Brain microvascular endothelial cell (primary cell): ENCODE data around the gene ZC3H18.

Experiments
- DNase-seq: peaks from one replicate; pipeline ENCODE4 v3.0.0-alpha.2; 2020
- H3K27ac ChIP-seq: fragments of 250-450 bp; sonication (Bioruptor Pico); 2 replicates; pipeline ENCODE4 v1.5.1; 2020; ENCODE audit warnings: mild to moderate bottlenecking, moderate library complexity
- H3K27me3 ChIP-seq: fragments of 250-450 bp; sonication (Bioruptor Pico); replicated peaks from 2 replicates; pipeline ENCODE4 v1.5.1; 2020; ENCODE audit warnings: mild to moderate bottlenecking
- H3K36me3 ChIP-seq: fragments of 250-450 bp; sonication (Bioruptor Pico); replicated peaks from 2 replicates; pipeline ENCODE4 v1.5.1; 2020; ENCODE audit warnings: mild to moderate bottlenecking
- H3K4me3 ChIP-seq: 2 replicates; pipeline ENCODE4 v1.5.1; 2011; ENCODE audit warnings: low read depth, mild to moderate bottlenecking, control low read depth, low read length, moderate library complexity
- in situ Hi-C: cut with HindIII; loops from 2 replicates; pipeline ENCODE4 v1.10.0; 2017; ENCODE audit warnings: low sequenced_read_pairs, low pct_ligation_motif_present
- TF ChIP-seq, protein P1 (sequence below): IDR thresholded peaks from 2 replicates; pipeline ENCODE4 v1.5.1; 2011; ENCODE audit warnings: low read depth, mild to moderate bottlenecking, moderate library complexity, low read length, control low read depth, inconsistent platforms; ENCODE audit errors: missing control alignments

The ZC3H18 gene

DNA sequence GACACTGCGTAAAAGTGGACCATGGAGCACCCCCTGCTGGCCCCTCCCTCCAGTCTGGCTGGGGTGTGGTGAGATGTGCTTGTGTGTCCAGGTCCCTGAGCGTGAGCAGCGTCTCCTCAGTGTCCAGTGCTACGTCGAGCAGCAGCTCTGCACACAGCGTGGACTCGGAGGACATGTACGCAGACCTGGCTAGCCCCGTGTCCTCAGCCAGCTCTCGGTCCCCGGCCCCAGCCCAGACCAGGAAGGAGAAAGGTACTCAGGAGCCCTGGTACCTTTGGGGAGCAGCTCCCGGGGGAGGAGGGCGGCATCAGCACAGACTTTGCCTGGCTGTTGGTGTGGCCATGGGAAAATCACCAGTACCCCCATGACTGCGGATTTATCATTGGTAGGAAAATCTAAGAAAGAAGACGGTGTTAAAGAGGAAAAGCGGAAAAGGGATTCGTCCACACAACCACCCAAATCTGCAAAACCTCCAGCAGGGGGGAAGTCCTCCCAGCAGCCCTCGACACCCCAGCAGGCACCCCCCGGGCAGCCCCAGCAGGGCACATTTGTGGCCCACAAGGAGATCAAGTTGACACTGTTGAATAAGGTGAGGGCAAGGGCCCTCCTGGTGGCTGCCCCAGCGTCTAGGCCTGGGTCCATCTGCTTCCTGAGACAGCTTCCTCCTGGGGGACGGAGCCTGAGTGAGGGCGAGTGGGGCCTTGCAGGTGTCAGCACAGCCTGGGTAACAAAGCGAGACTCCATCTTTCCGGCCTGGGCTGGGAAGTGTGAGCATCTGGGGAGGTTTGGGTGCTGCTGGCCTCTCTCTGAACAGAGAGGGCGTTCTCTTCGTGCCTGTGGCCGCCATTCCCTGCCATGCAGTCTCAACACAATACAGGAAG is 57.6 kb downstream of the ZC3H18 start:
- in situ Hi-C loops: no loop called here
- no peaks in the 10 kb centered on the region for H3K27me3 ChIP-seq
- H3K4me3 ChIP-seq: no peak overlapping the region
- TF ChIP-seq, protein P1, sequence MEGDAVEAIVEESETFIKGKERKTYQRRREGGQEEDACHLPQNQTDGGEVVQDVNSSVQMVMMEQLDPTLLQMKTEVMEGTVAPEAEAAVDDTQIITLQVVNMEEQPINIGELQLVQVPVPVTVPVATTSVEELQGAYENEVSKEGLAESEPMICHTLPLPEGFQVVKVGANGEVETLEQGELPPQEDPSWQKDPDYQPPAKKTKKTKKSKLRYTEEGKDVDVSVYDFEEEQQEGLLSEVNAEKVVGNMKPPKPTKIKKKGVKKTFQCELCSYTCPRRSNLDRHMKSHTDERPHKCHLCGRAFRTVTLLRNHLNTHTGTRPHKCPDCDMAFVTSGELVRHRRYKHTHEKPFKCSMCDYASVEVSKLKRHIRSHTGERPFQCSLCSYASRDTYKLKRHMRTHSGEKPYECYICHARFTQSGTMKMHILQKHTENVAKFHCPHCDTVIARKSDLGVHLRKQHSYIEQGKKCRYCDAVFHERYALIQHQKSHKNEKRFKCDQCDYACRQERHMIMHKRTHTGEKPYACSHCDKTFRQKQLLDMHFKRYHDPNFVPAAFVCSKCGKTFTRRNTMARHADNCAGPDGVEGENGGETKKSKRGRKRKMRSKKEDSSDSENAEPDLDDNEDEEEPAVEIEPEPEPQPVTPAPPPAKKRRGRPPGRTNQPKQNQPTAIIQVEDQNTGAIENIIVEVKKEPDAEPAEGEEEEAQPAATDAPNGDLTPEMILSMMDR: no peak
- H3K36me3 ChIP-seq: peaks cover 73% of the 10 kb centered on the region
- no peak for DNase-seq
- H3K27ac ChIP-seq: no peak overlapping the region

DNA sequence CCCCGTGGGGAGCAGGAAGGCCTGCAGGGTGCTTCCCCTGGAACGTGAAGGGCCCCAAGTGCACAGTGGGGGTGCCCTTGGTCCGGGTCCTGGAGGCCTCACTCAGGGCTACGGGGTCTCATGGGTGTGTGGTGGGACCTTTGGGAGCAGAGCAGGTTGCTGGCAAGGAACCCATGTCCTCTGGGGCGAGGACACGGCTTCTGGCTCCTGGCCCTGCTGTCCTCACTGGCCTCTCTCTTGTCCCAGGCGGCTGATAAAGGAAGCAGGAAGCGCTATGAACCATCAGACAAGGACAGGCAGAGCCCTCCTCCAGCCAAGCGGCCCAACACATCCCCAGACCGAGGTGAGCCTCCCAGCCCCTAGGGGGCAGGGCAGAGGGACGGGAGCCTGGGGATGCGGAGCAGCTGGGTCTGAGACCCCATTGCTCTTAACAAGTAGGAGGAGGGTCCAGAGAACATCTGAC is 58.3 kb downstream of the ZC3H18 start:
- Histone ChIP-seq H3K27ac (no peak overlapping the region), H3K4me3 (no peak overlapping the region), H3K27me3 (no peaks in the 10 kb centered on the region), H3K36me3 (peaks cover 66% of the 10 kb centered on the region)
- no peak for DNase-seq
- TF ChIP-seq, protein P1: peak; percentile 66
- in situ Hi-C loops: no loop called here

DNA sequence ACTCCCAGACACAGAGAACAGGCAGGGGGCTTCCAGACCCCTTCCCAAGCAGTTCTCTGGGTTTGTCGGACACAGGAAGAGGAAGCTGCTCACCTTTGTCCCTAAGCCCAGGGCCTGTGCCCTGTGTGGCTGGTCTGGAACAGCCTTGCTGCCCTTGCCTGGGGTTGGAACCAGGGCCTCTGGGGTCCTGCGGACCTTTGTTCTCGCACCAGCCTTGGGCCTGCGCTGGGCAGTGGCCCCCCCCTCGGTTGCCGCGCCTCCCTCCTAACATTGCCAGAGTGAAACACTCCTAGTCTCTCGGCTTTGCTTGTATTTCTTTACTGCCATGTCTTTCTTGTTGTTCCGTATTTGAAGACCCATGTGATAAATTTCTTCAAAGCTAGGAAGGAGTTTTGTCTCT is 59.6 kb downstream of the ZC3H18 start:
- no peaks in the 10 kb centered on the region for H3K27me3 ChIP-seq
- TF ChIP-seq, protein P1: no peak
- DNase-seq: no peak
- H3K27ac ChIP-seq: no peak overlapping the region
- in situ Hi-C loops: no loop called here
- H3K36me3 ChIP-seq: peaks cover 54% of the 10 kb centered on the region
- H3K4me3 ChIP-seq: no peak overlapping the region

DNA sequence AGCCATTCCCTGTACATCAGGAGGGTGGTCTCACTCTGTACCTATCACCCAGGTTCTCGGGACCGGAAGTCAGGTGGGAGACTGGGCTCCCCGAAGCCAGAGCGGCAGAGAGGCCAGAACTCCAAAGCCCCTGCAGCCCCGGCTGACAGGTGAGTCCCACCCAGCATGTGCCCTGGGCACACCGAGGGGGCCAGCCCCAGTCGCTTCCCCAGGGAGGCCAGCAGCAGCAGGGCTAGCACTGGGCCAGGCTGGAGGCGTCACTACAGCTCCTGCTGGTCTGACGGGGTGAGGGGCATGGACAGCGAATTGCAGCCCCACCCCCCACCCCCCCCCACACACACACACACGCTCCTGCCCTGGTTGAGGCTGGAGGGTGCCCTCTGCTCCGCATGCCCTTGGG is 60.2 kb downstream of the ZC3H18 start:
- in situ Hi-C loops: no loop called here
- TF ChIP-seq, protein P1: no peak
- H3K4me3 ChIP-seq: no peak overlapping the region
- H3K36me3 ChIP-seq: peaks cover 48% of the 10 kb centered on the region
- no peak overlapping the region for H3K27ac ChIP-seq
- DNase-seq: no peak
- H3K27me3 ChIP-seq: no peaks in the 10 kb centered on the region

DNA sequence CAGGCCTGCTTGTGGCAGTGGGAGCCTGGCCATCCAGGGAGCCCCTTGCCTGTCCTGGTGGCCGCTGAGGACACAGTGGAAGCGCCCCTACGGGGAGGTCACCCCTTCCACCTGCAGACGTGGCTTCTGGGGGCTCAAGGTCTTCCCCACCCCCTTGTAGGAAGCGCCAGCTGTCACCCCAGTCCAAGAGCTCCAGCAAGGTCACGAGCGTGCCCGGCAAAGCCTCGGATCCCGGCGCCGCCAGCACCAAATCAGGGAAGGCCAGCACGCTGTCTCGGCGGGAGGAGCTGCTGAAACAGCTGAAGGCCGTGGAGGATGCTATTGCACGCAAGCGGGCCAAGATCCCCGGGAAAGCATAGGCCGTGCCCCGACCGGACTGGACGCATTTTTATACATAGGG is 60.7 kb downstream of the ZC3H18 start:
- in situ Hi-C loops: no loop called here
- Histone ChIP-seq H3K4me3 (no peak overlapping the region), H3K36me3 (peaks cover 46% of the 10 kb centered on the region), H3K27me3 (no peaks in the 10 kb centered on the region), H3K27ac (no peak overlapping the region)
- no peak for DNase-seq
- TF ChIP-seq, protein P1: no peak

DNA sequence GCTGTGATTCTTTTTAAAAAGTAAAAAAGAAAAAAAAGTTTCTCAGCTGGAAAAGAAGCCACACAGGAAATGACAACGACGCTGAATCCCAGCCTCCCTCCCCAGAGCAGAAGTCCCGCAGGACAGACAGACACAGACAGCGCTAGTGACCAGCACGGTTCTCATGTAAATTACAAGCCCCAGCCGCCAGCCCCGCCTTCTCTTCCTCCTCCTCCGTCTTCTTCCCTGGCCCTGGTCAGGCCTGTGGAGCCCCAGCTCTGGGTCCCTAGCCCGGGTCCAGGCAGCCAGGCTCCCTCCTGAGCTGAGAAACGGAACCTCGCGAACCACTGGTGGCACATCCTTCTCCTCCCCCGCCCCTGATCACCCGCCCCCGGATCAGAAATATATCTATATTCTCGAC is 61.2 kb downstream of the ZC3H18 start:
- Histone ChIP-seq H3K4me3 (no peak overlapping the region), H3K36me3 (peaks cover 46% of the 10 kb centered on the region), H3K27ac (no peak overlapping the region), H3K27me3 (no peaks in the 10 kb centered on the region)
- DNase-seq: no peak
- in situ Hi-C loops: no loop called here
- TF ChIP-seq, protein P1: no peak
